LNCAP (cell line): Measurements from ENCODE around the gene JAZF1.

Experiments
- CTCF ChIP-seq: fragments of 450-650 bp; IDR thresholded peaks from 2 replicates; pipeline ENCODE4 v1.5.1; 2017; ENCODE audit warnings: mild to moderate bottlenecking

JAZF1 gene

GRCh38 chr7:28173531-28173930, 7.1 kb downstream of the JAZF1 start:
- TF ChIP-seq CTCF, result no peak

- TF ChIP-seq CTCF, result no peak
Observed at GRCh38 chr7:28172958-28173357, 7.6 kb downstream of the JAZF1 start.

GRCh38 chr7:28170701-28171100, 9.9 kb downstream of the JAZF1 start:
- no peak for TF ChIP-seq CTCF

GRCh38 chr7:28169230-28169629, 11.4 kb downstream of the JAZF1 start:
- no peak for TF ChIP-seq CTCF

GRCh38 chr7:28168393-28169158, 12.0 kb downstream of the JAZF1 start:
- no peak for TF ChIP-seq CTCF

GRCh38 chr7:28166982-28167715, 13.4 kb downstream of the JAZF1 start:
- no peak for TF ChIP-seq CTCF

GRCh38 chr7:28165961-28166955, 14.3 kb downstream of the JAZF1 start:
- no peak for TF ChIP-seq CTCF
